Gastrocnemius medialis (tissue), 4 donors: ENCODE measurements around the gene MAD2L2. TPM values are rescaled to one million over a fixed set of nuclear protein-coding genes. Genes with fewer than 3 reads are reported as not detected.

Experiments
- ATAC-seq, 2 donors: fragments of 150-250 bp; one replicate each; pipeline ENCODE4 v1.9.1; 2016
- DNase-seq, 2 donors: peaks; one replicate each; pipeline ENCODE4 v3.0.0-alpha.2; 2019
- H3K27ac ChIP-seq, 4 donors: fragments of 200-600 bp; sonication (generic); 1 replicate in 1 of 4; 2 replicates in 3 of 4; pipeline ENCODE4 v1.5.1; 2016 to 2018; ENCODE audit warnings: mild to moderate bottlenecking in 2 of 4, moderate library complexity in 1 of 4
- H3K27me3 ChIP-seq, 3 donors: fragments of 200-600 bp; sonication (generic) in 2 of 3; 1 replicate in 1 of 3; 2 replicates in 2 of 3; pipeline versions ENCODE4 v1.5.1 to v1.6.0; 2016 to 2019; ENCODE audit warnings: mild to moderate bottlenecking in 1 of 3, moderate library complexity in 1 of 3
- H3K36me3 ChIP-seq, 2 donors: fragments of 200-600 bp; sonication (generic) in 1 of 2; one replicate each; pipeline ENCODE4 v1.5.1; 2017 to 2018
- H3K4me1 ChIP-seq, 2 donors: fragments of 200-600 bp; sonication (generic) in 1 of 2; one replicate each; pipeline ENCODE4 v1.5.1; 2016 to 2017; ENCODE audit warnings: mild to moderate bottlenecking in 2 of 2
- H3K4me3 ChIP-seq, 4 donors: fragments of 200-600 bp; sonication (generic) in 3 of 4; 1 replicate in 1 of 4; 2 replicates in 3 of 4; pipeline ENCODE4 v1.5.1; 2016 to 2019; ENCODE audit warnings: mild to moderate bottlenecking in 2 of 4
- H3K9me3 ChIP-seq, 3 donors: fragments of 200-600 bp; sonication (generic) in 2 of 3; 1 replicate in 1 of 3; 2 replicates in 2 of 3; pipeline ENCODE4 v1.5.1; 2016 to 2019
- CTCF ChIP-seq, 5 experiments: fragments of 450-650 bp in 3 of 5; fragments of 200-600 bp in 2 of 5; sonication (generic) in 2 of 5; IDR thresholded peaks in 4 of 5; conservative IDR thresholded peaks in 1 of 5; 1 replicate in 4 of 5; 2 replicates in 1 of 5; pipeline ENCODE4 v1.5.1; 2016 to 2019; ENCODE audit warnings: antibody characterized with exemption in 5 of 5, mild to moderate bottlenecking in 3 of 5, moderate library complexity in 3 of 5
- POLR2A ChIP-seq, 2 donors: fragments of 450-650 bp; IDR thresholded peaks; one replicate each; pipeline ENCODE4 v1.6.1; 2017; ENCODE audit warnings: antibody characterized with exemption in 2 of 2, mild to moderate bottlenecking in 2 of 2, moderate library complexity in 2 of 2
- in situ Hi-C, 4 donors: fragments of 200-750 bp; cut with MboI; loops; one replicate each; pipeline versions ENCODE4 v1.15.0 to v1.8.0; 2017; ENCODE audit warnings: low sequenced_read_pairs in 4 of 4
- intact Hi-C: fragments of 100-400 bp; cut with DNase I; formaldehyde crosslinking; loops from one replicate; pipeline ENCODE4 v1.15.1; 2023; ENCODE audit warnings: low total_unique reads
- total RNA-seq, 4 donors: library from RNA; depleted of rRNA; stranded (reverse); fragments of >200 nt; gene quantifications; one replicate each; pipeline versions ENCODE4 v1.1.0 to v1.2.3, GENCODE V29; 2016

MAD2L2 gene
- total RNA-seq, 4 donors from 2014 or later, result 41.2 to 57.4 (median 46.9) TPM

GRCh38 chr1:11629184-11630016, 51.5 kb downstream of the MAD2L2 start:
- no peak overlapping the region for H3K4me3 ChIP-seq
- no peak overlapping the region for H3K27ac ChIP-seq
- DNase-seq (no peak), ATAC-seq (no peak)
- no peak for TF ChIP-seq POLR2A (IDR thresholded peaks at IDR 0.05)
- TF ChIP-seq CTCF (IDR thresholded peaks at IDR 0.05 in 4 of 5, conservative IDR thresholded peaks at IDR 0.05 in 1 of 5), result no peak
- intact Hi-C loops, result no loop called here
- in situ Hi-C loops, result loop anchor here in 3 of 4 donors (25.0 kb wide), 4 partner anchors 292 to 592 kb away; partner anchors contain the start of gene MASP2 (in 1 of the 3)
- peaks cover 15 to 26% (median 19%) of the 10 kb centered on the region in 3 donors for H3K27me3 ChIP-seq
- no peaks in the 10 kb centered on the region for H3K36me3 ChIP-seq
- no peaks in the 10 kb centered on the region for H3K4me1 ChIP-seq
- no peaks in the 10 kb centered on the region for H3K9me3 ChIP-seq

GRCh38 chr1:11628767-11629166, 52.2 kb downstream of the MAD2L2 start:
- Histone ChIP-seq H3K4me3 (no peak overlapping the region), H3K36me3 (no peaks in the 10 kb centered on the region), H3K4me1 (no peaks in the 10 kb centered on the region), H3K27ac (no peak overlapping the region), H3K27me3 (peaks cover 15 to 28% (median 21%) of the 10 kb centered on the region in 3 donors), H3K9me3 (no peaks in the 10 kb centered on the region)
- DNase-seq (no peak), ATAC-seq (no peak)
- in situ Hi-C loops, result loop anchor here in 3 of 4 donors (25.0 kb wide), 4 partner anchors 291 to 591 kb away; partner anchors contain the start of gene MASP2 (in 1 of the 3)
- intact Hi-C loops, result no loop called here
- TF ChIP-seq POLR2A (IDR thresholded peaks at IDR 0.05) (no peak), CTCF (IDR thresholded peaks at IDR 0.05 in 4 of 5, conservative IDR thresholded peaks at IDR 0.05 in 1 of 5) (no peak)

- in situ Hi-C loops, result loop anchor here in 3 of 4 donors (25.0 kb wide), 4 partner anchors 289 to 589 kb away; partner anchors contain the start of gene MASP2 (in 1 of the 3)
Measured at GRCh38 chr1:11626551-11626950, 54.4 kb downstream of the MAD2L2 start.

More at GRCh38 chr1:11626551-11626950, 54.4 kb downstream of the MAD2L2 start:
- no peaks in the 10 kb centered on the region for H3K9me3 ChIP-seq
- TF ChIP-seq POLR2A (IDR thresholded peaks at IDR 0.05), result no peak
- no peak for TF ChIP-seq CTCF (IDR thresholded peaks at IDR 0.05 in 4 of 5, conservative IDR thresholded peaks at IDR 0.05 in 1 of 5)
- no peaks in the 10 kb centered on the region for H3K36me3 ChIP-seq
- DNase-seq (no peak), ATAC-seq (no peak)
- peaks cover 12 to 24% (median 21%) of the 10 kb centered on the region in 3 donors for H3K27me3 ChIP-seq
- no peak overlapping the region for H3K27ac ChIP-seq
- H3K4me3 ChIP-seq, result no peak overlapping the region
- intact Hi-C loops, result no loop called here
- no peaks in the 10 kb centered on the region for H3K4me1 ChIP-seq

Other genes starting within 250 kb of the MAD2L2 start
- not detected for gene DISP3, start 202.0 kb downstream of the MAD2L2 start, total RNA-seq
- gene FBXO2, start 26.7 kb downstream of the MAD2L2 start, total RNA-seq, result 10 to 100 TPM in 1 of 4 donors, 1 to 10 TPM in 3; 2.0 to 20.8 (median 4.8) TPM
- gene FBXO44, start 26.3 kb downstream of the MAD2L2 start, total RNA-seq, result 1 to 10 TPM; 1.7 to 9.4 (median 5.4) TPM
- 10 to 100 TPM; 15.7 to 34.4 (median 25.5) TPM for gene FBXO6, start 16.9 kb downstream of the MAD2L2 start, total RNA-seq
- gene DRAXIN, start 10.6 kb upstream of the MAD2L2 start, total RNA-seq, result not detected
- 100 to 1,000 TPM in 2 of 4 donors, 10 to 100 TPM in 2; 37.8 to 144 (median 103) TPM for gene AGTRAP, start 55.0 kb upstream of the MAD2L2 start, total RNA-seq
- gene C1orf167, start 81.0 kb upstream of the MAD2L2 start, total RNA-seq, result 1 to 10 TPM in 1 of 4 donors, under 1 TPM in 1, not detected in 2; 1.00 to 1.4 TPM
- gene MTHFR, start 124.8 kb upstream of the MAD2L2 start, total RNA-seq, result 10 to 100 TPM; 10.2 to 24.7 (median 18.1) TPM
- gene CLCN6, start 125.0 kb upstream of the MAD2L2 start, total RNA-seq, result 10 to 100 TPM in 1 of 4 donors, 1 to 10 TPM in 3; 7.1 to 11.9 (median 9.5) TPM
- gene NPPA, start 166.6 kb upstream of the MAD2L2 start, total RNA-seq, result 1 to 10 TPM in 2 of 4 donors, under 1 TPM in 1, not detected in 1; 0.53 to 4.2 (median 1.9) TPM
- not detected for gene NPPB, start 177.8 kb upstream of the MAD2L2 start, total RNA-seq
- gene KIAA2013, start 245.3 kb upstream of the MAD2L2 start, total RNA-seq, result 100 to 1,000 TPM in 1 of 4 donors, 10 to 100 TPM in 3; 71.0 to 126 (median 85.1) TPM